ENCODE data around the gene SH3PXD2A. TPM values are rescaled to one million over a fixed set of nuclear protein-coding genes. Genes with fewer than 3 reads are reported as not detected.

The SH3PXD2A gene
- total RNA-seq, 2 experiments from 2014 or later = 6.5 to 7.4 TPM

DNA sequence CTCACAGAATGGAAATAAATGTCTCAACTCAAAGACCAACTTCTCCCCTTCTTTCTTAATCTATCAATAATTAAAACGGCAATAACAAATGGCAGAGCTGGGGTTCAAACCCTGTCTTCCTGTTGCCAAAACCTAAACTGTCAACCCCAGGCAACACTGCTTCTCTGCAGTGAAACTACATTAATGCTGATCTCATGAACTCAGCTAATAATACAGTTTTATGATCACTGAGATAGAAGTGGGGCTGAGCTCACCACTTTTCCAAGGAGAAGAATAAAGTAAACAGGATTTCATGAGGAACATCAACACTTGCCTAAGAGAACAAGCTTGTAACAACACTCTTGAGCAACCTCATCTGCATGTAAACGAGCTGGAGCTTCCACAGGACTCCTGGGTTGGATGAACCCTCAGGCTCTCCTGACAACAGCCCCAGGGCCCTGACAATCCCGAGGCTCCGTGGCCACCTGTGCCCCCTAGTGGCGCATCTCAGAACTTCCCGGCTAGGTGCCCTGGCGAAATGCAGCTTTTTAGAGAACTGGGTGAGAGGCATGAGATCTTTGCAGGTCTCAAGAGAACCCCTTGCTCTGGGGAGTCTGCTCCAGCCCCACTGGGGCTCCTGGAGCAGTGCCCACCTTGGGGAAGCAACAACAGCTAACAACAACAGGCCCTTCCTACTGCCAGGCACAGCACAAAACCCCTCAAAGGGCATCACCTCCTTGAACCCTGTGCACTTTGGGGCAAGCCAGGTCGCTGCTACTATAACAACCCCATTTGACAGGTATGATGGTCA is 169.3 kb downstream of the SH3PXD2A start:
- Mint-ChIP-seq H3K9me3 (no peaks in the 10 kb centered on the region), H3K27ac (no peak overlapping the region), H3K4me1 (ENCODE audit: low read depth) (peaks cover 1% of the 10 kb centered on the region), H3K36me3 (ENCODE audit: low read depth) (no peaks in the 10 kb centered on the region), H3K4me3 (no peak overlapping the region), H3K27me3 (no peaks in the 10 kb centered on the region)
- ATAC-seq = peak; percentile 98
- TF ChIP-seq CTCF (IDR thresholded peaks at IDR 0.05) = peak; percentile 90
- intact Hi-C loops (cut with micrococcal nuclease) = loop anchor here (5.0 kb wide), 1 partner anchor 84 kb away; no protein-coding TSS in a partner anchor
- peak; percentile 84 for DNase-seq
- POLR2A ChIA-PET = interaction anchor here (1.1 kb wide), 1 partner anchor 15 kb away, joined by 3 read pairs; no protein-coding TSS in a partner anchor
- CTCF ChIA-PET = interaction anchor here (0.6 to 6.5 kb wide), 80 partner anchors 8 to 1430 kb away, joined by 3 to 99 read pairs (median 4); partner anchors contain the start of gene NEURL1

DNA sequence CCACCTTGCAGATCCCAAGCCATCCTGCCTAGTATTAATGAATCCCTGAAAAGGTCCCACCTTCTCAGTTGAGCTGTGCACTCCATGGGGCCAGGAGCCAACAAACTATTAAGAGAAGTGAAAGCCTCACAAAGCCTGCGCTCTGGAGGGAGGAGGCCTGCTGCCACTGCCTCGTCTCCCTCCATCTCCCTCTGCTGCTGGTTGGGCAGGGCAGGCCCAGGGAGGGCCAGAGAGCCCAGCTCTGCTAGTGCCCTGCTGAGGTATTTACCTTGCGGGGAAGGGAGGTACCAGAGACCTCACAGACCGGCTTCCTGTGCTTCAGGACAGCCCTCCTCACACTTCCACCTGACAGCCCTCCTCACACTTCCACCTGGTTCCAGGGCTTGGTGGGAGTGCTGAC is 171.5 kb downstream of the SH3PXD2A start:
- no peaks in the 10 kb centered on the region for H3K9me3 Mint-ChIP-seq
- POLR2A ChIA-PET = no interaction called here
- no peak for TF ChIP-seq CTCF (IDR thresholded peaks at IDR 0.05)
- DNase-seq (no peak), ATAC-seq (no peak)
- no peak overlapping the region for H3K27ac Mint-ChIP-seq
- no peak overlapping the region for H3K4me3 Mint-ChIP-seq
- intact Hi-C loops (cut with micrococcal nuclease) = no loop called here
- CTCF ChIA-PET = interaction anchor here (0.9 kb wide), 1 partner anchor 78 kb away, joined by 3 read pairs; no protein-coding TSS in a partner anchor
- H3K36me3 Mint-ChIP-seq (ENCODE audit: low read depth) = no peaks in the 10 kb centered on the region
- peaks cover 6% of the 10 kb centered on the region for H3K4me1 Mint-ChIP-seq (ENCODE audit: low read depth)
- H3K27me3 Mint-ChIP-seq = no peaks in the 10 kb centered on the region

GRCh38 chr10:103682631-103683030 is 172.7 kb downstream of the SH3PXD2A start:
- DNase-seq (no peak), ATAC-seq (no peak)
- H3K27me3 Mint-ChIP-seq = no peaks in the 10 kb centered on the region
- POLR2A ChIA-PET = interaction anchor here (0.6 kb wide), 1 partner anchor 295 kb away, joined by 3 read pairs; no protein-coding TSS in a partner anchor
- H3K9me3 Mint-ChIP-seq = no peaks in the 10 kb centered on the region
- no peak overlapping the region for H3K4me3 Mint-ChIP-seq
- CTCF ChIA-PET = no interaction called here
- H3K36me3 Mint-ChIP-seq (ENCODE audit: low read depth) = no peaks in the 10 kb centered on the region
- intact Hi-C loops (cut with micrococcal nuclease) = no loop called here
- H3K4me1 Mint-ChIP-seq (ENCODE audit: low read depth) = peaks cover 18% of the 10 kb centered on the region
- no peak overlapping the region for H3K27ac Mint-ChIP-seq
- TF ChIP-seq CTCF (IDR thresholded peaks at IDR 0.05) = no peak

GRCh38 chr10:103681617-103682399 is 173.6 kb downstream of the SH3PXD2A start:
- no peaks in the 10 kb centered on the region for H3K36me3 Mint-ChIP-seq (ENCODE audit: low read depth)
- ChIA-PET POLR2A (no interaction called here), CTCF (interaction anchor here (1.4 kb wide), 1 partner anchor 7 kb away, joined by 3 read pairs; no protein-coding TSS in a partner anchor)
- DNase-seq = no peak
- no peak for TF ChIP-seq CTCF (IDR thresholded peaks at IDR 0.05)
- H3K27ac Mint-ChIP-seq = no peak overlapping the region
- no peak overlapping the region for H3K4me3 Mint-ChIP-seq
- no peaks in the 10 kb centered on the region for H3K9me3 Mint-ChIP-seq
- intact Hi-C loops (cut with micrococcal nuclease) = no loop called here
- no peak for ATAC-seq
- H3K27me3 Mint-ChIP-seq = no peaks in the 10 kb centered on the region
- peaks cover 19% of the 10 kb centered on the region for H3K4me1 Mint-ChIP-seq (ENCODE audit: low read depth)

Measured in activated CD8-positive, alpha-beta T cell treated with anti-CD3 and anti-CD28 coated beads for 36 hours (primary cell).